Caco-2 (cell line): ENCODE results near the gene TANGO2. TPM values are rescaled to one million over a fixed set of nuclear protein-coding genes. Genes with fewer than 3 reads are reported as not detected.

Experiments
- BruUV-seq: library from RNA; stranded (reverse); fragments of 400-500 nt; replicated peaks from 2 replicates; lab custom pipeline; 2021; lab: Mats Ljungman, UMichigan
- CTCF ChIA-PET: fragments of 300-600 bp; sonication (Branson Sonifier 250); formaldehyde crosslinking; loops from one replicate; lab custom pipeline; 2022; ENCODE audit warnings: antibody characterized with exemption; lab: Charles Lee
- POLR2A ChIA-PET: fragments of 300-600 bp; sonication (Branson Sonifier 250); formaldehyde crosslinking; loops from one replicate; lab custom pipeline; 2022; ENCODE audit warnings: antibody characterized with exemption; lab: Charles Lee
- DNase-seq, 2 experiments: peaks; one replicate each; pipeline versions ENCODE4 v3.0.0 to v3.0.0-alpha.2; 2020 to 2022
- H3K27me3 ChIP-seq: replicated peaks from 2 replicates; pipeline ENCODE4 v1.6.0; 2011; ENCODE audit warnings: low read length; ENCODE audit not compliant: control insufficient read depth, insufficient read depth
- H3K36me3 ChIP-seq: 2 replicates; pipeline ENCODE4 v1.5.1; 2011; ENCODE audit warnings: low read length; ENCODE audit not compliant: control insufficient read depth, insufficient read depth
- H3K4me1 ChIP-seq: fragments of 250-450 bp; sonication (Bioruptor Pico); 2 replicates; pipeline ENCODE4 v1.5.1; 2020; ENCODE audit warnings: mild to moderate bottlenecking
- H3K4me3 ChIP-seq: 2 replicates; pipeline ENCODE4 v1.5.1; 2011; ENCODE audit warnings: low read depth, mild to moderate bottlenecking, control low read depth, low read length
- H3K9me3 ChIP-seq: fragments of 250-450 bp; sonication (Bioruptor Pico); 2 replicates; pipeline ENCODE4 v1.5.1; 2020; ENCODE audit warnings: mild to moderate bottlenecking, moderate library complexity
- H3K27ac Mint-ChIP-seq: one replicate; pipeline ENCODE4 v1.8.0; 2022; ENCODE audit warnings: mixed read lengths; ENCODE audit not compliant: unreplicated experiment
- H3K27me3 Mint-ChIP-seq: one replicate; pipeline ENCODE4 v1.8.0; 2022; ENCODE audit warnings: mixed read lengths; ENCODE audit not compliant: insufficient read depth, unreplicated experiment
- H3K36me3 Mint-ChIP-seq: one replicate; pipeline ENCODE4 v1.8.0; 2022; ENCODE audit warnings: mild to moderate bottlenecking, mixed read lengths; ENCODE audit not compliant: insufficient read depth, unreplicated experiment
- H3K4me1 Mint-ChIP-seq: one replicate; pipeline ENCODE4 v1.8.0; 2022; ENCODE audit warnings: low read depth, mixed read lengths; ENCODE audit not compliant: unreplicated experiment
- H3K4me3 Mint-ChIP-seq: one replicate; pipeline ENCODE4 v1.8.0; 2022; ENCODE audit warnings: mild to moderate bottlenecking, moderate library complexity, mixed read lengths; ENCODE audit not compliant: unreplicated experiment
- H3K9me3 Mint-ChIP-seq: one replicate; pipeline ENCODE4 v1.8.0; 2022; ENCODE audit warnings: mixed read lengths; ENCODE audit not compliant: unreplicated experiment
- CTCF ChIP-seq, 2 experiments: fragments of 200-600 bp in 1 of 2; IDR thresholded peaks; 1 replicate in 1 of 2; 2 replicates in 1 of 2; pipeline versions ENCODE4 v1.5.1 to v1.8.0; 2011 to 2022; ENCODE audit warnings: antibody characterized with exemption in 1 of 2, control low read depth in 1 of 2, inconsistent platforms in 1 of 2, low read depth in 1 of 2, low read length in 1 of 2, mild to moderate bottlenecking in 1 of 2, moderate library complexity in 1 of 2; ENCODE audit not compliant: insufficient read depth in 1 of 2, severe bottlenecking in 1 of 2, unreplicated experiment in 1 of 2
- intact Hi-C: fragments of 100-400 bp; cut with micrococcal nuclease; formaldehyde crosslinking; loops from one replicate; pipeline ENCODE4 v1.10.0; 2022; ENCODE audit not compliant: unreplicated experiment
- total RNA-seq: library from RNA; stranded (reverse); gene quantifications from 2 replicates; pipeline ENCODE4 v1.2.3, GENCODE V29; 2022

Gene TANGO2
- total RNA-seq, 1 experiment from 2014 or later = 26.6 TPM

- POLR2A ChIA-PET = no interaction called here
- intact Hi-C loops = no loop called here
- CTCF ChIA-PET = no interaction called here
- Histone ChIP-seq H3K4me1 (peaks cover under 1% of the 10 kb centered on the region; the same call in 1 of the 2 replicates), H3K9me3 (no peaks in the 10 kb centered on the region), H3K27me3 (no peaks in the 10 kb centered on the region), H3K4me3 (no peak overlapping the region), H3K36me3 (no peaks in the 10 kb centered on the region)
- no peaks in the 10 kb centered on the region for H3K4me1 Mint-ChIP-seq
- no peak overlapping the region for H3K4me3 Mint-ChIP-seq
- TF ChIP-seq CTCF (IDR thresholded peaks at IDR 0.05; ENCODE audit: insufficient read depth in 1 of 2, low read depth in 1 of 2, low read length in 1 of 2, severe bottlenecking in 1 of 2, unreplicated experiment in 1 of 2) = no peak
- H3K9me3 Mint-ChIP-seq = no peaks in the 10 kb centered on the region
- no TSS peak for BruUV-seq
- H3K27ac Mint-ChIP-seq = no peak overlapping the region
- no peak for DNase-seq
- no peaks in the 10 kb centered on the region for H3K36me3 Mint-ChIP-seq
- H3K27me3 Mint-ChIP-seq = no peaks in the 10 kb centered on the region
These were observed 10.4 kb upstream of the TANGO2 start for GRCh38 chr22:20010307-20011122.

GRCh38 chr22:20011123-20011992 is 9.6 kb upstream of the TANGO2 start:
- Mint-ChIP-seq H3K36me3 (no peaks in the 10 kb centered on the region), H3K9me3 (no peaks in the 10 kb centered on the region), H3K27me3 (no peaks in the 10 kb centered on the region), H3K27ac (no peak overlapping the region), H3K4me1 (no peaks in the 10 kb centered on the region), H3K4me3 (no peak overlapping the region)
- intact Hi-C loops = no loop called here
- ChIA-PET CTCF (no interaction called here), POLR2A (no interaction called here)
- no peaks in the 10 kb centered on the region for H3K27me3 ChIP-seq
- no peaks in the 10 kb centered on the region for H3K36me3 ChIP-seq
- no peak overlapping the region for H3K4me3 ChIP-seq
- no peak for DNase-seq
- H3K4me1 ChIP-seq = peaks cover 4% of the 10 kb centered on the region; the same call in 1 of the 2 replicates
- no peak for TF ChIP-seq CTCF (IDR thresholded peaks at IDR 0.05; ENCODE audit: insufficient read depth in 1 of 2, low read depth in 1 of 2, low read length in 1 of 2, severe bottlenecking in 1 of 2, unreplicated experiment in 1 of 2)
- H3K9me3 ChIP-seq = no peaks in the 10 kb centered on the region
- BruUV-seq = no TSS peak

GRCh38 chr22:20011993-20012740 is 8.7 kb upstream of the TANGO2 start:
- Histone ChIP-seq H3K4me3 (no peak overlapping the region), H3K4me1 (peaks cover 5% of the 10 kb centered on the region), H3K36me3 (no peaks in the 10 kb centered on the region), H3K27me3 (no peaks in the 10 kb centered on the region), H3K9me3 (no peaks in the 10 kb centered on the region)
- no peaks in the 10 kb centered on the region for H3K9me3 Mint-ChIP-seq
- ChIA-PET CTCF (interaction anchor here (2.2 kb wide), 1 partner anchor 41 kb away, joined by 17 read pairs; no protein-coding TSS in a partner anchor), POLR2A (no interaction called here)
- no peak for TF ChIP-seq CTCF (IDR thresholded peaks at IDR 0.05; ENCODE audit: insufficient read depth in 1 of 2, low read depth in 1 of 2, low read length in 1 of 2, severe bottlenecking in 1 of 2, unreplicated experiment in 1 of 2)
- intact Hi-C loops = no loop called here
- DNase-seq = no peak
- no peaks in the 10 kb centered on the region for H3K4me1 Mint-ChIP-seq
- H3K36me3 Mint-ChIP-seq = no peaks in the 10 kb centered on the region
- H3K27me3 Mint-ChIP-seq = no peaks in the 10 kb centered on the region
- H3K4me3 Mint-ChIP-seq = no peak overlapping the region
- no peak overlapping the region for H3K27ac Mint-ChIP-seq
- BruUV-seq = no TSS peak
